ENCODE results near the gene ZNF337.
A peak's percentile ranks its signal among the peaks of the same experiment; 100 is the strongest.
"Not testable (repeated sequence)": the region's sequence is repeated elsewhere in the genome, so short reads cannot be mapped to it uniquely, and the experiment has no call there.

Gene ZNF337

DNA sequence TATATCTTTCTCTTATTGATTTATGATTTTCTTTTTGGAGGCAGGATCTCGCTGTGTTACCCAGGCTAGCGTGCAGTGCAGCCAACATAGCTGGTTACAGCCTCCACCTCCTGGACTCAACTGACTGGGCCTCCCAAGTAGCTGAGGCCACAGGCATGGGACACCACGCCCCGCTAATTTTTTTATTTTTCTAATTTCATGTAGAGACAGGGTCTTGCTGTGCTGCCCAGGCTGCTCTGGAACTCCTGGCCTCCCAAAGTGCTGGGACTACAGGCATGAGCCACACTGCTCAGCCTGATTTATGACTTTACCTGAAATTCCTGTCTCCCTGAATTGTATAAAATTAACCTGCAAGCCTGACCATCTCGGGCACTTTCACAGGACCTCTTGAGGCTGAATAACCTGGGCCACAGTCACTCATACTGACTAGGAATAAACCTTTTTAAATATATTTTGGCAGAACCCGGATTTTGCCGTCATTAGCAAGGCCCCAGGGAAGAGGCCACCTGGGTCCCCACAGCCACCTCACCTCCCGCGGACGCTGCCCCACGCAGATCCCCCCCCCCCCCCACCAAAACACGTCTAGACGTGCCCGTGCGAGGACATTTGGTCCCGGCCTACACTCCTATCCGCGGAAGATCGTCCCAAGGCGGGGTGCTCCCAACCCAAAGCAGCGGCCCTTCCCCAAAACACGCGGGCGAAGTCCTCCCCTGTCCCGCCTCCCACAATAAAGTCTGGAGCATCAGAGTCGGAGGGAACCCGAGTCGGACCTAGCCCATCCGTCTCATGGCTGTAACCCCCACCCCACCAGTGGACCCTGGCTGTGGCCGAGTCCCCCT is 902 bp downstream of the ZNF337 start:
- no peak for DNase-seq (ENCODE audit: low read depth)

DNA sequence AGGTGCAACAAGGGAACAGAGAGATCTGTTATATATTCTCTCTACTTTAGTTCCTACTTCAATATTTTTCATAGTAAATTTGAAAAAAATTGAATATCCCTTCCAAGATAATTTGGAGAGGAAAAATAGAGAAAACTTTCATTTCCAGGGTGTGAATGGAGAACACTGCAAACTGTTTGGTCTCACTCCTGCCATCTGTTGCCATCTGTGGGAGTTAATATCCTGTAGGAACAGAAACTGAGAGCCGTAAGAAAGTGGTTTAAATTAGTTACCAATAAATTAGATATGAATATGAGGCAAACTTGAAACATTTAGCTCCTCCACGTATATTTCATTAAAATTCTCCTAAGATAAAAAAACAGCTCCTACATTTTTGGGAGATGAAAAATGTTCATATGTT is 4.2 kb downstream of the ZNF337 start:
- no peak for DNase-seq (ENCODE audit: low read depth)

DNA sequence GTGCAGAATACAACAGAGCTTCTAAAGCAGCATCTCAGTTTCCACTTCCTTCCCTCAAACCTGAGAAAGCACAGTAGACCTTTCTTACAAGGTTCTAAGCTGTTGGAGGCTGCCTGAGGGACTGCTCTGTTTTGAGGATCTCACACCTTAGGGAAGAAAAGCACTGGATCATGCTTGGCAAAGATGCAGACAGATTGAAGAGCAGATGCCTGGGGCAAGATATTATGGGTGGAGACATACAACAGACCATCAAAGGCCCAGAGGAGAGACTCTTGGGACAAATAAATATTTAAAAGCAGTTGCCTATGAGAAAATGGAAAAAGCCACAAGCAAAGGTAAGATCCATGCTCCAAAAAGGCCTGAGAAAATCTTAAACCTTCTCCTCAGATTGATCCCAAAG is 6.2 kb downstream of the ZNF337 start:
- DNase-seq (ENCODE audit: low read depth) = no peak

DNA sequence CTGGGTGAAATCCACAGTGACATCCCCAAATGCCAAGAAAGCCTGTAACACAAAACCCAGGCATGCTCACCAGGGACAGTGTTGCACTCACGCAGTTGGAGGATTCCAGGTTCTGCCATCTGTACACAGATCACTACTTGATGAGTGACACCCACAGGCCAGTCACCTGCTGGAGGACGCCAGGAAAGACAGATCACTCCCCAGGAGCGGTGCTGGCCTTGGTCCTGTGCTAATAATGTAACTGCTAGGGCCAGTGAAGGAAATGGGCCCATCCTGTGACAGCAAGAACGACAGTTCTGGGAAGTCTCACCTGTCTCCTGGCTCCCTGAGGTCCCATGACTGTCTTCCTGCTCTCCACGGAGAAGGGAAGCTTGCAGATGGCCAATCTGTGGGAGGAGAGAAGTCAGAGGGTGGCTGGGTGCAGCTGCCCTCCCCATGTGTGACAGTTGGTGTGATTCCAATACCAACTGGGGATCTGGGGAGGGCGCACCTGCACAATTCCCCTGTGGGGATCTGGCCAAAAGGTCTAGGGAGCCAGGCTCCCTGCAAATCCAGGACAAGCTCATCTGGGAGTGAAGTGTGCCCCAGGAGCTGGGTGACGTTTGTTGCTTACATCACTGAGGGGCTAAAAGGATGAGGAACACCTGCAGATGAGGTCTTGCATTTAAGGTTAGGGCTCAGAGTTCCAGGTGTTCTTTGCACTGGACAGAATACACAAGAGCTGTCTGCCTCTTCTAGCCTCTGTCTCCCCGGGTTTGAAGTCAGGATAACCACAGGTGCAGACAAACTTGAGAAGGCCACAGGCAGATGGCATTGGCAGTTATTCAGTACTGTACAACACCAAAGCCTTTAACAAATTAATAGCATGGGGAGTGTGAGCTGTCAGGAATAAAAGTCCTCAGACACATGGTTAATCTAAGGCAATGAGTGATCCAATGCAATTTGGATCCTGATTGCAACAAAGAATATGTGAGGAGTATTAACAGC is 10.3 kb downstream of the ZNF337 start:
- DNase-seq (ENCODE audit: low read depth) = no peak

DNA sequence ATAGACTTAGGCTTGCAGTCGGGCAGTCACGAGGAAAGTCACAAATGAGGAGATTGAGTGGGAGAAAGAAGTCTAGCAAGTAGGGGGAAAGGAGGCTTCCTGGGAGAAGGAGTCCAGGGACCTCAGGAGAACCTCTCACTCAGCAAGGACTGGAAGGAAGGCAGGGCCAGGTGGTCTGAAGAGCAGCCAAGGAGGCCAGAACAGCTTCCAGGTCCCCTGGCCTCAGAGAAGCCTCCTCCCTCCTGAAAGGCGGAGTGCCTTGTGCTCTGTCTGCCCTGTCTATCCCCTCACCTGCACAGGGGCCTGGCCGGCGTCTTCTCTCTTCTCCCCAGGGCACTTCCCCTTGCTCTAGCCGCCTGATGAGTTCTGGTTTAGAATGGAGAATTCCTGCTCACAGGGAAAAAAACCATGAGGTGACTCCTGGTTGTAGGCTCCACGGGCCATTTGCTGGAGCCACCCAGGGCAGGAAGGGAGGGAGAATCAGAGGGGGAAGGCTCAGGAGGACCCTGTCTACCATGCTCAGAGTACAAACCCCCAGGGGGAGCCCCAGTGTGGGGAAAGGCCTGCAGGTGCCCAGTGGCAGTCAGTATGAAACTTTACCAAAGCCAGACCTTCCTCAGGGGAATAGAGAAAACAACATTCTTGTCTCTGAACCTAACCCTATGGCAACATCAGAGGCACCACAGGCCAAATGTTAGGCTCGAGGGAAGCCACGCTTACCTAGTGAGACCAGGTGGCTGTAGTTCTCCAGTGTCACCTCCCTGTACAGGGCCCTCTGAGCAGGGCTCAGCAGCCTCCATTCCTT is 11.2 kb downstream of the ZNF337 start:
- DNase-seq (ENCODE audit: low read depth) = no peak

DNA sequence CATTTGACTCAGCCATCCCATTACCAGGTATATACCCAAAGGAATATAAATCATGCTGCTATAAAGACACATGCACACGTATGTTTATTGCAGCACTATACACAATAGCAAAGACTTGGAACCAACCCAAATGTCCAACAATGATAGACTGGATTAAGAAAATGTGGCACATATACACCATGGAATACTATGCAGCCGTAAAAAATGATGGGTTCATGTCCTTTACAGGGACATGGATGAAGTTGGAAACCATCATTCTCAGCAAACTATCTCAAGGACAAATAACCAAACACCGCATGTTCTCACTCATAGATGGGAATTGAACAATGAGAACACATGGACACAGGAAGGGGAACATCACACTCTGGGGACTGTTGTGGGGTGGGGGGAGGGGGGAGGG is 12.8 kb downstream of the ZNF337 start:
- not testable (repeated sequence) for DNase-seq (ENCODE audit: low read depth)

DNA sequence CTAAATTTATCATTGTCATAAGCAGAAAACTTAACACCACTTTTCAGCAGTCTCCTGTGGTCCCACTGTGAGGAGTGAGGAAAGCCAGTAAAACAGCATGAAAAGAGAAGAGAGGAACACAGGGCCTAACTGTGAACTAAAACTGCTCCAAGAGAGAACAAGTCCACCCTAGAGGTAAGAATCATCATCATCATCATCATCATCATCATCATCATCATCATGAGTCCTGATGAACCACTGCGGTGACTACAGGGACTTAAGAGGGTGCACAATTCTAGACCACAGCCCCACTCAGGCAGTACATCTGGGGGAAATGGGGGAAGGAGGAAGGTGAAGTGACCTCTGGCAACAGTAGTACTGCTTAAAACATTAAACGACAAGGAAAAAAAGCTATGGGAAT is 13.6 kb downstream of the ZNF337 start:
- DNase-seq (ENCODE audit: low read depth) = no peak

DNA sequence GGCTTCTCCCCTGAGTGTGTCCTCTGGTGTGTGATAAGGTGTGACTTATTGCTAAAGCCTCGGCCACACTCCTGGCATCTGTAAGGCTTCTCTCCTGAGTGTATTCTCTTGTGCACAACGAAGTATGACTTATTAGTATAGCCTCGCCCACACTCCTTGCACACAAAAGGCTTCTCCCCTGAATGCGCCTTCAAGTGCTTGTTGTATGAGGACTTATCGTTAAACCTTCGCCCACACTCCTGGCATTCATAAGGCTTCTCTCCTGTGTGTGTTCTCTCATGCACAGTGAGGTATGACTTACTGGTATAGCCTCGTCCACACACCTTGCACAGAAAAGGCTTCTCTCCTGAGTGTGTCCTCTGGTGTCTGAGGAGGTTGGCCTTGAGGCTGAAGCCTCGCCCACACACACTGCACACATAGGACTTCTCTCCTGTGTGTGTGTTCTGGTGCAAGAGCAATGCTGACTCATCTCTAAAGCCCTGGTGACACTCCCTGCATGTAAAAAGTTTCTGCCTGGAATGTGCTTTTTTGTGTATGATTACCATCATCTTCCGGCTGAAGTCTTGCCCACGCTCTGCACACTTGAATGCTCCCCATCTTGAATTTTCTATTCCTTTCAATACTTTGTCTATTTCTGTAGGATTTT is 20.4 kb downstream of the ZNF337 start:
- peak; percentile 17 for DNase-seq (ENCODE audit: low read depth)

DNA sequence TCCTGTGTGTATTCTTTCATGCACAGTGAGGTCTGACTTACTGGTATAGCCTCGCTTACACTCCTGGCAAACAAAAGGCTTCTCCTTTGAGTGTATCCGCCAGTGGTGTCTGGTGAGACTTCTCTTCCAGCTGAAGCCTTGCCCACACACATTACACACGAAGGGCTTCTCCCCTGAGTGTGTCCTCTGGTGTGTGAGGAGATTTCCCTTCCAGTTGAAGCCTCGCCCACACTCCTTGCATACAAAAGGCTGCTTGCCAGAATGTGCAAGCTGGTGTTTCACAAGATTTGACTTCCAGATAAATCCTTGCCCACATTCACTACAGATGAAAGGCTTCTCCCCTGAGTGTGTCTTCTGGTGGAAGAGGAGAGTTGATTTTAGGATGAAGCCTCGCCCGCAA is 21.5 kb downstream of the ZNF337 start:
- DNase-seq (ENCODE audit: low read depth) = no peak

DNA sequence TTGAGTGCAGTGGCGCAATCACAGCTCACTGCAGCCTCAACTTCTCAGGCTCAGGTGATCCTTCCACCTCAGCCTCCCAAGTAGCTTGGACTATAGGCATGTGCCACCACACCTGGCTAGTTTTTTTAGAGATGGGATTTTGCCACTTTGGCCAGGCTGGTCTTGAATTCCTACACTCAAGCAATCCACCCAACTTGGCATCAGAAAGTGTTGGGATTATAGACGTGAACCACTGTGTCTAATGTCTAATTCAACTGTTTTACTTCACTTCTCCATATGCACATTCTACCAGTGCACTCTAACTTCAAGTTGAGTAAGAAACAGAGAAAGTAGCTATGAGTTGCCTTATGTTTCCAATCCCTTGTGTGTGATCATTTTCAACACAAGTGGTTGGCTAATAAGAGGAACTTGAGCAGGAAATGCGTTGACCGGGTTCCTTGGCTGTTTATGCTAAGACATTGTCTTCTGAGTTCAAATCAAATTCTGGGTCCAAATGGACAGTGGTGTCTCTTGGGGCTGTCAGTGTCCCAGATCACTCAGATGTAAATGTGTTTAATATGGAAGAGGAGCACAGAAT is 23.9 kb downstream of the ZNF337 start:
- DNase-seq (ENCODE audit: low read depth) = no peak

DNA sequence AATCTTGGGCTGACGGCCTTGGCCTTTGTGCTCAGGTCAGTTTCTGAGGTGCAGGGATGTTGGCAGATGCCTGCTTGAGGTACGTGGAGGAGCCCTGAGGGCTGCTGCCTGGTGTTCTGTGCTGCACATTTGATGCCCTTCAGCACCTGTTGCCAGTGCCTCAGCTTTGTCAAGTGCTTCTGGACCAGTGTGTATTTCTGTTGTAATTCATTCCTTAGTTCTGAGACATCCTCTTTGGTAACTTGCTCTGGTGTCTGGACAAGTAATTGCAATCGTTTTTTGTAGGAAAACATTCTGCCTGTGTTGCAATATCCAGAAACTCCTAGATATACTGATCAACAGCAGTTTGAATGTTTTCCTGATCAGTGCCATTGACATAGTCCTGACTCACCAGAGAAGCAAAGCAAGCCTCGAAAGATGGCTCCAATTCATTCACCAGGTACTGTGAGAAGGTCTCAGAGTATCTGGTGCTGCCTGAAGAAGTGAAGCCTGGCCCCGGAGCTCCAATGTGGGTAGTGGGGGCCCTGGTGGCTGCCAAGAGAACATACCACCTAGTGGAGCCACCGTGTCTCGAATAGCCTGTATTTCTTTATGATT is 26.7 kb downstream of the ZNF337 start:
- no peak for DNase-seq (ENCODE audit: low read depth)

DNA sequence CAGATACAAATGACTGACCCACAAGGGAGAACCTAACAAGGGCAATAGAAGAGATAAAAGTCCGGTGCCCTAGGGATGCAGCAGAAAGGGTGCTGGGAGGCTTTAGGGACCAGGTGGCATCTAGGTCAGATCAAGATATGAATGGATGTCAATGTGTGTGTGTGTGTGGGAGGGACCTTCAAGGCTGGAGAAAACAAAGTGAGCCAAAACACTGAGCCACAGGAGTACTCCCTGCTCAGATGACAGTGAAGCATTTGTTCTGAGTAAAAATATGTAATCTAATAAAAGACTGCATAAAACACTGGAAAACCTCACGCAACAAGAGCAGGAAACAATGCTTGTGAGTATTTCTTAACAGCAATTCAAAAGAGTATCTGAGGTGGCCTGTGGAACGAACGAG is 28.2 kb downstream of the ZNF337 start:
- DNase-seq (ENCODE audit: low read depth) = no peak

DNA sequence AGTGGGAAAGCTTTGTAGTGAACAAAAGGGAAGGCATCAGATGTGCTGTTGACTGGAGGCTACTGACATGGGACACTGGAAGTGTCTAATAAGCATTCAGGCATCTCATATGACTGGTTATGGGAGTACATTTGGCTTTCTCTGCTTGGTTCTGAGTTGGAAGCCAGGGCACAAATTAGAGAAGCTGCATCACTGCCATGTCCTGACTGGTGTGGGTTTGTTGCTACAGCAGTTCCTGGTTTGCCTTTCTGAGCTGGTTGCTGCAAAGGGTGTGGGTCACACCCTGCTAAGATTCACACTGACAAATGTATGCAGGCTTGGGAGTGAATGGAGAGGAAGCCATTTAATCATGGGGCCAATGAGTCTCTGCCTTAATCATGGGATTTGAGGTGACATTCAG is 36.7 kb downstream of the ZNF337 start:
- no peak for DNase-seq (ENCODE audit: low read depth)

DNA sequence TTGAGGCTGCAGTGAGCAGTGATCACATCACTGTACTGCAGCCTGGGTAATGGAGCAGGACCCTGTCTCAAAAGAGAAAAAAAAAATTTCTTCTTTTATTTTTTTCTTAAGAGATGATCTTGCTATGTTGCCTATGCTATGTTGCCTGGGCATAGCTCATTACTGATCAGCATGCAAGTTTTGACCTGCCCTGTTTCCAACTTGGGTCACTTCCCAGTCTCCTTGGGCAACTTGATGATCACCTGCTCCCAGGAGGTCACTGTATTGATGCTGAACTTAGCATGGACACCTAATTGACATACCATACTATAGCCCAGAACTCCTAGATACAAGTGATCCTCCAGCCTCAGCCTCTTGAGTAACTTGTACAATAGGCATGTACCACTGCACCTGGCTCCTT is 42.2 kb downstream of the ZNF337 start:
- DNase-seq (ENCODE audit: low read depth) = no peak

DNA sequence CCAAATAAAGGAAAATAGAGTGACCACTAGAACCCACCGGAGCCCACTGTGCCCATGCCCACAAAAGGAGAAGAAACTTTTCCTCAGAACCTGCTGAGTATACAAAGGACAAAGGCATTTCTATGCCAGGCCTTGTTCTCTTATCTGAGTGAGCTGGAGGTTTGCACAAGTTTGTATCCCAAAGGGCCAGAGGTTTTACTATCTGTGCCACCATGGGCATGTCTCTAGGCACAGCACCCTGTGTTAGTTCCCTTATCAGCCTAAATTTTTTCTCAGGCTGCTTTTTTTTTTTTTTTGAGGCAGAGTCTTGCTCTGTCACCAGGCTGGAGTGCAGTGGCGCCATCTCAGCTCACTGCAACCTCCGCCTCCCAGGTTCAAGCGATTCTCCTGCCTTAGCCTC is 43.8 kb downstream of the ZNF337 start:
- not testable (repeated sequence) for DNase-seq (ENCODE audit: low read depth)

DNA sequence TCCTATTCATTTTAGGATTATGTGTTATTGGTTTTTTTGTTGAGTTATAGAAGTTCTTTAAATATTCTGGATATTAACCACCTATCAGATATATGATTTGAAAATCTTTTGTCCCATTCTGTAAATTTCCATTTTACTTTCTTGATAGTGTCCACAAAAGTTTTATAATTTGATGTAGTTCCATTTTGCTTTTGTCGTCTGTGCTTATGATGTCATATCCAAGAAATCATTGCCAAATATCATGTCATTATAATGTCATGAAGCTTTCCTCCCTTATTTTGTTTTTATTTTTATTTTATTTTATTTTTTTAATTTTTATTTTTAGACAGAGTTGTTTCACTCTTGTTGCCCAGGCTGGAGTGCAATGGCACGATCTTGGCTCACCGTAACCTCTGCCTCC is 51.8 kb downstream of the ZNF337 start:
- no peak for DNase-seq (ENCODE audit: low read depth)

DNA sequence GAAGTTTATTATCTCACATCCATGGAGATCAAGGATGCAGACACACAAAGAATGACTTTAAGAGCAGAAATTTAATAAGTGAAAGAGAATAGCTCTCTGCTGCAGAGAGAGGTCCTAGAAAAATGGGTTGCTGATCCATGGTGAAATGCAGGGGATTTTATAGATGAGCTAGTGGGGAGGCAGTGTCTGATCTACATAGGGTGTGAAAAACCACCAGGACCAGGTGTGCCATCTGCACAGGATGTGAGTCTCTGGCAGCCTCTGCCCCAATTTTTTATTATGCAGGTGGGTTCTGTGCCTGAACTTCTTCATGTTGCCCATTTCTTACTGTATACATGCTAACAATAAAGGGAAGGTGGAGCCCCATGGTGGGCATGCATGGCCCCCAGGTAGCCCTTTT is 52.9 kb downstream of the ZNF337 start:
- DNase-seq (ENCODE audit: low read depth) = no peak

DNA sequence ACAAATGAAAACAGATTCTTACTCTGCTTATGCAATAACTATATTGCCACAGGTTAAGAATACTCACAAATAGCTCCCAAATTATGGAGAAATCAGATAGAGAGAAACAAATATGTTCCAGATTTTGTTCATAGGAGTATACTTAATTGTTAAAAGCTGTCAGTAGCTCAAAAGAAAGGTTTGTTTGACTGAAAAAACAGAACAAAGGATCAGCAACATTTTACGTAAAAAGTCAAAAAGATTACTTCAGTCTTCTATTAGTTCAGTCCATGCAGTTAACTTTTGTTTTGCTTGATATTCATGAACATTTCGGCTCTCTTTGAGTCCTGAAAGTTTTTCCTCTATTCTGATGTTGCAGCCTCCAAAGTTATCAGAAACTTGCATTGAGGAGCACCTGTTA is 59.4 kb downstream of the ZNF337 start:
- no peak for DNase-seq (ENCODE audit: low read depth)

DNA sequence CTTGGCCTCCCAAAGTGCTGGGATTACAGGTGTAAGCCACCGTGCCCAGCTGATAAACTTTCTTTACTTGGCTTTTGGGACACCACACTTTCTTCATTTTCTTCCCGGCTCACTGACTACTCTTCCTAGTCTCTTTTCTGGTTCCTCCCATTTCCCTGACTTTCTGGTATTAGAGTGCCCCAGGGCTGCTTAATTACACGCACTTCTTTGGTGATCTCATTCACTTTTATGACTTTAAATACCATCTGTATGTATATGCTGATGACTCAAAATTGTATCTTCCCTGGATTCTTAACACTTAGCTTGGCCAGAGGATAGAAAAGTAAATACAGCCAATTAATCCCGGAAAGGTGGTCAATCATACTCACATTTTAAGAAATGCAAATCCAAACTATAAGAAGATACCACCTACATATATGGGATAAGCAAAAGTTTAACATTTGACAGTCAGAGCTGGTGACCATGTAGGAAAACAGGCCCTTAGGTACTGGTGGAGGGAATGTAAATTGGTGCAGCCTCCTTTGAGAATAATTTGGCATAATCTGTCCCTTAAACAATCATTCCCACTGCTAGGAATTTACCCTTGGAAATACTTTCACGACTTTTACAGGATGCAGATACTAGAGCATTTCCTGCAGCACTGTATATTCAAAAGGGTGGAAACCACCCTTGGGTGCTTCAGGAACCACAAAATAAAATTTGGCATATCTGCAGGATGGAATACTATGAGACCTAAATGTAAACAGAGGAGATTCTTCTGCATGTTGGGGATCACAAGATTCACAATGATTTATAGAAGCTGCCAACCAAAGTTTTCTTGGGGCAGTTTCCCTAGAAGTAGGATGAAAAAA is 63.5 kb downstream of the ZNF337 start:
- no peak for DNase-seq (ENCODE audit: low read depth)

DNA sequence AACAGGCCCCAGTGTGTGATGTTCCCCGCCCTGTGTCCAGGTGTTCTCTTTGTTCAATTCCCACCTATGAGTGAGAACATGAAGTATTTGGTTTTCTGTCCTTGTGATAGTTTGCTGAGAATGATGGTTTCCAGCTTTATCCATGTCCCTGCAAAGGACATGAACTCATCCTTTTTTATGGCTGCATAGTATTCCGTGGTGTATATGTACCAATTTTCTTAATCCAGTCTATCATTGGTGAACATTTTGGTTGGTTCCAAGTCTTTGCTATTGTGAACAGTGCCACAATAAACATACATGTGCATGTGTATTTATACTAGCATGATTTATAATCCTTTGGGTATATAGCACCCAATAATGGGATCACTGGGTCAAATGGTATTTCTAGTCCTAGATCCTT is 66.0 kb downstream of the ZNF337 start:
- not testable (repeated sequence) for DNase-seq (ENCODE audit: low read depth)
